Muscle of leg (tissue), 11 donors: Measurements from ENCODE around the gene SUV39H2. TPM values are rescaled to one million over a fixed set of nuclear protein-coding genes. Genes with fewer than 3 reads are reported as not detected.
"Not testable (repeated sequence)": the region's sequence is repeated elsewhere in the genome, so short reads cannot be mapped to it uniquely, and the experiment has no call there.

ENCODE experiments used
- DNase-seq: peaks from one replicate; pipeline ENCODE4 v3.0.0; 2013
- H3K27ac ChIP-seq: one replicate; pipeline ENCODE4 v1.5.1; 2013; ENCODE audit warnings: mild to moderate bottlenecking, low read length, control low read depth
- H3K27me3 ChIP-seq: one replicate; pipeline ENCODE4 v1.6.1; 2013; ENCODE audit warnings: low read length; ENCODE audit not compliant: control insufficient read depth, insufficient read depth
- H3K36me3 ChIP-seq: one replicate; pipeline ENCODE4 v1.6.1; 2013; ENCODE audit warnings: low read length; ENCODE audit not compliant: control insufficient read depth, insufficient read depth
- H3K4me1 ChIP-seq: one replicate; pipeline ENCODE4 v1.6.1; 2013; ENCODE audit warnings: low read length; ENCODE audit not compliant: control insufficient read depth, insufficient read depth
- H3K4me3 ChIP-seq: one replicate; pipeline ENCODE4 v1.5.1; 2013; ENCODE audit warnings: low read length, control low read depth
- H3K9me3 ChIP-seq: replicated peaks from 2 replicates; pipeline ENCODE4 v1.6.1; 2013; ENCODE audit warnings: low read depth, low read length; ENCODE audit not compliant: control insufficient read depth
- WGBS: methylation state at CpG from one replicate; pipeline ENCODE4 v1.1.5; 2013; ENCODE audit warnings: missing lambda C conversion rate; ENCODE audit not compliant: insufficient coverage; 5-methylcytosine and 5-hydroxymethylcytosine counted together
- polyA plus RNA-seq, 8 donors: library from polyadenylated mRNA; unstranded; fragments of 120-200 nt; gene quantifications; one replicate each; pipeline versions ENCODE4 v1.2.1 to v1.2.3, GENCODE V29; 2013; ENCODE audit warnings: inconsistent platforms in 1 of 8, low replicate concordance in 1 of 8; ENCODE audit not compliant: insufficient read length in 8 of 8, insufficient read depth in 1 of 8
- total RNA-seq: library from RNA; stranded (reverse); fragments of 120-200 nt; gene quantifications from one replicate; pipeline ENCODE4 v1.2.4, GENCODE V29; 2013

Gene SUV39H2
- total and polyA plus RNA-seq, 9 donors: 9.3 to 17.6 (median 12.5) TPM

DNA sequence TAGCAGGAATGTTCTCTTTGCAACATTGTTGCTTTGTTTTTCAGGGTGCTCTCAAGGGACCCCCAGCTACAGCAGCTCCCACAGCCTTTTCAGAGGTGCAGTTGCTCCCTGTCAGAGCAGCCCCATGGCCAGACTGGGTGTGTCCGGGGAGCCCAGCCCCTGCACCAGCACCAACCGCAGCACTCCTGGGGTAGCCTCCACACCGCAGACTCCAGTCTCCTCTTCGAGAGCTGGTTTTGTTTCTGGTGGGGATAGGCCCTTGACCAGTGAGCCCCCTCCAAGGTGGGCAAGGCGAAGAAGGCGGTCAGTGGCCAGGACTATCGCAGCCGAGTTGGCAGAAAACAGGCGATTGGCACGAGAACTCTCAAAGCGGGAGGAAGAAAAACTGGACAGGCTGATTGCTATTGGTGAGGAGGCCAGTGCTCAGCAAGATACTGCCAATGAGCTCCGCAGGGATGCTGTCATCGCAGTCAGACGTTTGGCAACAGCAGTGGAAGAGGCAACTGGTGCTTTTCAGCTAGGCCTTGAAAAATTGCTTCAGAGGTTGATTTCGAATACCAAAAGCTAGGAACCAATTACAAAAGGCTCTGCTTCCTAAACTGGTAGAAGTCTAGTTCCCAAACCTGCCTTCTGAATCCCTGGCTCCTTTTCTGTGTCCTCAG lies 35.2 kb upstream of the SUV39H2 start:
- WGBS: 96% methylated on average over 14 of the region's 15 CpGs
- Histone ChIP-seq H3K27ac (no peak overlapping the region), H3K36me3 (peaks cover 34% of the 10 kb centered on the region), H3K4me1 (peaks cover 5% of the 10 kb centered on the region), H3K4me3 (no peak overlapping the region), H3K9me3 (no peaks in the 10 kb centered on the region), H3K27me3 (no peaks in the 10 kb centered on the region)
- DNase-seq: no peak

DNA sequence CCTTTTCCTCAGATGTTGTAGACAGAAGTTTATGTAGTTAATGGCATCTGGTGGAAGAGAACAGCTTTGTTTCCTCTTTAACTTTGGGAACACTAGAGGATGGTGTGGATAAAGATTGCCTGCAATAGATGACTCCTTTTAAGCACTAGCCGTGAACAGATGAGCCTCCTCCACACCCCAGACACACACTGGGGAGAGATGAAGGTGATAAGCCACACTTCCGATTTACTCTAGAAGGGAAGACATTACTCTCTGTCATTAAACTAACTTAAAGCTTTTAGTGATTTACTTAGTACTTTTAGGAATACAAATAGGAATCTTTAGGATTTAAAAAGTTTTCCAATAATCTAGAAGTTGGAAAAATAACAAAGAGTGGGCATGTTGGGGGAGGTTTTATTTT lies 33.7 kb upstream of the SUV39H2 start:
- H3K9me3 ChIP-seq: no peaks in the 10 kb centered on the region
- peaks cover 40% of the 10 kb centered on the region for H3K36me3 ChIP-seq
- no peak overlapping the region for H3K27ac ChIP-seq
- no CpG with 5 or more reads among the region's 2 CpGs for WGBS
- no peak for DNase-seq
- no peaks in the 10 kb centered on the region for H3K4me1 ChIP-seq
- H3K4me3 ChIP-seq: no peak overlapping the region
- no peaks in the 10 kb centered on the region for H3K27me3 ChIP-seq

DNA sequence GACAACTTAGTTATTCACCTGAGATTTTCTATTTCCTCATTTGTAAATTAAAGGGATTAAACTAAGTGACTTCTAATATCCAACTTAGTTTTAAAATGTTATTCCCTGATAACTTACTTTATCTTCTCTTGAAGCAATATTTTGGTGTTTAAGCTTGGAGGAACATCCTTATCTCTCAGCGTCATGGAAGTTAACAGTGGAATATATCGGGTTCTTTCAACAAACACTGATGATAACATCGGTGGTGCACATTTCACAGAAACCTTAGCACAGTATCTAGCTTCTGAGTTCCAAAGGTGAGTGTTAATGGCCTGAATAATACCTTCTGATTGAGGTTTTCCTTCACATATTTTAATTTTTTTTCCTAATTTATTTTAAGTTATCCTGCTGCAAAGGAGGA lies 26.4 kb upstream of the SUV39H2 start:
- H3K36me3 ChIP-seq: peaks cover 16% of the 10 kb centered on the region
- no peak for DNase-seq
- H3K27me3 ChIP-seq: no peaks in the 10 kb centered on the region
- no peaks in the 10 kb centered on the region for H3K9me3 ChIP-seq
- H3K4me1 ChIP-seq: no peaks in the 10 kb centered on the region
- no peak overlapping the region for H3K27ac ChIP-seq
- no CpG with 5 or more reads among the region's 3 CpGs for WGBS
- H3K4me3 ChIP-seq: no peak overlapping the region

DNA sequence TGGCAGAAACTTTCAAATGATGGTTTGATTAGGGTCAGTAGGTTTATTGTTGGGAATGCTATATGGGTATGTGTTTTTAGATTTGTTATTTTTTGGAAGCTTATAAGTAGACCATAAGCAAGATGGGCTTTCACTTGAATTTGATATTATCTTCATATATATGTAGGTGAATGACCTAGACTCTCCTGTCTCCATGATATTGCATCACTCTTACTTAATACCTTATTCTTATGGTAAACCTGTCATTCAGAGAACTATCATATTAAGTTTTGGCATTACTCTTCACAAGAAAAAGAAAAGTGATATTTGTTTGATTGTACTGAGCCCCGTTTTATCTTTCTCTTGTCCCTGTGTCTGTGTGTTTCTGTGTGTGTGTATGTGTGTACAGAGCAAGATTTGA lies 23.2 kb upstream of the SUV39H2 start:
- H3K27me3 ChIP-seq: no peaks in the 10 kb centered on the region
- no CpG with 5 or more reads among the region's 1 CpG for WGBS
- no peak overlapping the region for H3K4me3 ChIP-seq
- no peaks in the 10 kb centered on the region for H3K9me3 ChIP-seq
- no peak overlapping the region for H3K27ac ChIP-seq
- no peak for DNase-seq
- peaks cover 15% of the 10 kb centered on the region for H3K36me3 ChIP-seq
- H3K4me1 ChIP-seq: no peaks in the 10 kb centered on the region

DNA sequence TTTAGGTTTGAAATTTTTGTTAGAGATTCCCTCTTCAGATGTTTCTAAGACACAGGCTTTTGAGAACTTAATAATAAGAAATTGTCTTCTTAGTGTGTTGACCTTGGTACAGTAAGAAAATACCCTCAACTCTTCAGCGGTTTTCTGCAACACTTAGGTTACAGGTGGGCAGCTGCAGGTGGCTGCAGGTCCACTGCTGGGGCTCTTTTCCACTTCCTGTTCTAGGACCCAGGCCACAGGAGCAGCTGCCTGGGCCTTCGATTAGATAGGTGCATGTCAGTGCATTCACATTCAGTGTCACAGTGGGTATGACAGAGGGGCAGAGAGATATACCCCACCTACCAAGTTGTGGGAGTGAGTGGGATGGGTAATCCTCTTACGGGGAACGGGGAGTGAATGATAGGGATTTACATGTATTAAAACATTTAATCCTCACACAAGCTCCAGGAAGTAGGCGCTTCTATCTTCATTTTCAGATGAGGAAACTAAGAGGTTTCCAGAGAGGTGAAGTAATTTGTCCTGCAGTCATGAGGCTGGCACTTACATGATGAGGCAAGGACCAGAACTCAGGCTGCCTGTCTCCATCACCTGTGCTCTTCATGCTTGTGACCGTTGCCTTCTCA lies 20.2 kb upstream of the SUV39H2 start:
- H3K27me3 ChIP-seq: no peaks in the 10 kb centered on the region
- no peak overlapping the region for H3K4me3 ChIP-seq
- no peak overlapping the region for H3K27ac ChIP-seq
- no peak for DNase-seq
- no peaks in the 10 kb centered on the region for H3K4me1 ChIP-seq
- WGBS: no CpG with 5 or more reads among the region's 6 CpGs
- H3K9me3 ChIP-seq: no peaks in the 10 kb centered on the region
- peaks cover 29% of the 10 kb centered on the region for H3K36me3 ChIP-seq

DNA sequence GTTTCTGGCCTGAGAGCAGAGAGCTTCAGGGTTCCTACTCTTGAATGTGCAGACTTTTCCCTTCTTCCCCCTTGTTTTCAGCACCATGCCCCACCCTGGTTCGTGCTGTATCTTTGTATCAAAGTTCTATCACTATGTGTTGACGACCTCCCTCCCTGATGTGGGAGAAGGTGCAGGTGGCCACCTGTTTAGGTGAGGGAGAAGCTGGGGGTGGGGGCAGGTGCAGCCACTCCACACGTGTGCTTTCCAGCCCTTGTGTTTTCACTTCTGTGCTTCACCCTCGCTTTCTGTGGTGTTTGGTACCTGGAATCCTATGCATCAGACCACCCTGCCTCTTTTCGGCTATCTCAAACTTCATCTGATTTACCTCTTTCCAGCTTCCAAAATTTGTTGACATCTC lies 19.6 kb upstream of the SUV39H2 start:
- Histone ChIP-seq H3K27me3 (no peaks in the 10 kb centered on the region), H3K27ac (no peak overlapping the region), H3K4me1 (no peaks in the 10 kb centered on the region), H3K9me3 (no peaks in the 10 kb centered on the region), H3K4me3 (no peak overlapping the region), H3K36me3 (peaks cover 28% of the 10 kb centered on the region)
- 89% methylated on average over 3 of the region's 5 CpGs for WGBS
- DNase-seq: no peak

DNA sequence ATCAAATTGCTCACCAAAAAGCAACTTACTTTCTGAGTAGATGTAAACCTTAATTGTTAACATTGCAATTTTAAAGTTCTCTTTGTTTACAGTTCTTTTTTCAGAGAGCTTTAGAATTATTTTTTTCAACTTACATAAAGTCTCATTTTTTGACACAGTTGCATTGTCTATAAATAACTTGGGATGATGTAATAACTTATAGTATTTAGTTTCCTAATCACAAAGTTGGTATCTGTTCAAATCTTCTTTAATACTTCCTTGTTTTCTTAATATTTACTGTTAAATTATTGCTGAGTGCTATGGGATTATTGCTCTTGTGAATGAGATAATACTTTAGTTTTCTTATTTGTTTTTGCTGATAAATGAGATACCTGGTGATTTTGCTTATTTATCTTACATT lies 18.9 kb upstream of the SUV39H2 start:
- H3K27ac ChIP-seq: no peak overlapping the region
- H3K9me3 ChIP-seq: no peaks in the 10 kb centered on the region
- H3K4me1 ChIP-seq: no peaks in the 10 kb centered on the region
- H3K4me3 ChIP-seq: no peak overlapping the region
- H3K27me3 ChIP-seq: no peaks in the 10 kb centered on the region
- H3K36me3 ChIP-seq: peaks cover 28% of the 10 kb centered on the region
- DNase-seq: no peak

DNA sequence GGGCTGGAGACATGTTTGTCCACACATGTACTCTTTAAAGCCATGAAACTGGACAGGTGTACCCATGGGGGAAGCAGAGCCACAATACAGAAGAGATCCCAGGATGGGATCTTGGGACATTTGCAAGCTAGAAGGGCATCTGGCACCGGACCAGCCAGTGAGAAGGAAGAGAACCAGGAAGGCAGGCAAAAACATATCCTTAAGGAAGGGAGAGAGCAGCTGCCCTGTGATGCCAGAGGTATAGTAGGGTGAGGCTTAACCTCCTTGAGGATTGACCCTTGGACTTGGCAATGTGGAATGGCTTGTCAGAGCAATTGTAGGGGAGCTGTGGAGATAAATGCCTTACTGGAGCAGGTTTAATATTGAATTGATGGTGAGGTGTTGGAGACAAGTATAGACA lies 17.9 kb upstream of the SUV39H2 start:
- no peaks in the 10 kb centered on the region for H3K9me3 ChIP-seq
- 87% methylated on average over 1 of the region's 1 CpG for WGBS
- no peak overlapping the region for H3K27ac ChIP-seq
- H3K36me3 ChIP-seq: peaks cover 28% of the 10 kb centered on the region
- H3K4me1 ChIP-seq: no peaks in the 10 kb centered on the region
- no peaks in the 10 kb centered on the region for H3K27me3 ChIP-seq
- no peak overlapping the region for H3K4me3 ChIP-seq
- no peak for DNase-seq

DNA sequence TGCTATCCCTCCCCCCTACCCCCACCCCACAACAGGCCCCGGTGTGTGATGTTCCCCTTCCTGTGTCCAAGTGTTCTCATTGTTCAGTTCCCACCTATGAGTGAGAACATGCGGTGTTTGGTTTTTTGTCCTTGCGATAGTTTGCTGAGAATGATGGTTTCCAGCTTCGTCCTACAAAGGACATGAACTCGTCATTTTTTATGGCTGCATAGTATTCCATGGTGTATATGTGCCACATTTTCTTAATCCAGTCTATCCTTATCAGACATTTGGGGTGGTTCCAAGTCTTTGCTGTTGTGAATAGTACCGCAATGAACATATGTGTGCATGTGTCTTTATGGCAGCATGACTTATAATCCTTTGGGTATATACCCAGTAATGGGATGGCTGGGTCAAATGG lies 14.2 kb upstream of the SUV39H2 start:
- no CpG with 5 or more reads among the region's 6 CpGs for WGBS
- H3K27me3 ChIP-seq, H3K4me1 ChIP-seq, H3K27ac ChIP-seq, DNase-seq, H3K4me3 ChIP-seq, H3K9me3 ChIP-seq: not testable (repeated sequence)
- peaks cover 21% of the 10 kb centered on the region for H3K36me3 ChIP-seq

DNA sequence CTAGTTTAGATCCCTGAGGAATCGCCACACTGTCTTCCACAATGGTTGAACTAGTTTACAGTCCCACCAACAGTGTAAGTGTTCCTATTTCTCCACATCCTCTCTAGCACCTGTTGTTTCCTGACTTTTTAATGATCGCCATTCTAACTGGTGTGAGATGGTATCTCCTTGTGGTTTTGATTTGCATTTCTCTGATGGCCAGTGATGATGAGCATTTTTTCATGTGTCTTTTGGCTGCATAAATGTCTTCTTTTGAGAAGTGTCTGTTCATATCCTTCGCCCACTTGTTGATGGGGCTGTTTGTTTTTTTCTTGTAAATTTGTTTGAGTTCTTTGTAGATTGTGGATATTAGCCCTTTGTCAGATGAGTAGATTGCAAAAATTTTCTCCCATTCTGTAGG lies 13.8 kb upstream of the SUV39H2 start:
- H3K27ac ChIP-seq, H3K27me3 ChIP-seq, DNase-seq, H3K9me3 ChIP-seq, H3K4me3 ChIP-seq, H3K4me1 ChIP-seq: not testable (repeated sequence)
- WGBS: no CpG with 5 or more reads among the region's 3 CpGs
- peaks cover 24% of the 10 kb centered on the region for H3K36me3 ChIP-seq
